Pancreas (tissue), 10 donors: Measurements from ENCODE around the gene SP8. TPM values are rescaled to one million over a fixed set of nuclear protein-coding genes. Genes with fewer than 3 reads are reported as not detected.

Experiments
- ATAC-seq, 4 donors: fragments of 200-7000 bp; cut with Tn5 transposase; one replicate each; pipeline versions ENCODE4 v1.8.0 to v1.9.1; 2020; ENCODE audit warnings: mild to moderate bottlenecking in 4 of 4, moderate library complexity in 4 of 4
- DNase-seq, 6 donors: peaks; one replicate each; pipeline ENCODE4 v3.0.0-alpha.2; 2020
- FAIRE-seq: peaks from 2 replicates; lab custom pipeline; 2012; peaks lifted over from hg19 to GRCh38; lab: Jason Lieb, UNC
- H3K27ac ChIP-seq, 4 donors: fragments of 200-600 bp; sonication (generic); 1 replicate in 3 of 4; 2 replicates in 1 of 4; pipeline versions ENCODE4 v1.5.0 to v1.8.0; 2020
- H3K27me3 ChIP-seq, 4 donors: fragments of 200-600 bp; one replicate each; pipeline ENCODE4 v1.8.0; 2021
- H3K36me3 ChIP-seq, 3 donors: fragments of 200-600 bp; sonication (generic) in 1 of 3; one replicate each; pipeline versions ENCODE4 v1.5.0 to v1.8.0; 2020 to 2021
- H3K4me1 ChIP-seq, 3 donors: fragments of 200-600 bp; one replicate each; pipeline ENCODE4 v1.8.0; 2021
- H3K4me3 ChIP-seq, 4 donors: fragments of 200-600 bp; sonication (generic) in 2 of 4; one replicate each; pipeline versions ENCODE4 v1.5.0 to v1.8.0; 2020 to 2021
- H3K9me3 ChIP-seq, 4 donors: fragments of 200-600 bp; one replicate each; pipeline ENCODE4 v1.8.0; 2021
- WGBS, 2 donors: extraction: QIAGEN DNeasy Blood & Tissue Kit; methylation state at CpG; one replicate each; pipeline ENCODE4 v1.1.7; 2013; 5-methylcytosine and 5-hydroxymethylcytosine counted together
- intact Hi-C, 3 donors: fragments of 100-400 bp; cut with DNase I; formaldehyde crosslinking; loops; one replicate each; pipeline versions ENCODE4 v1.11.1 to v1.14.2; 2022
- polyA plus RNA-seq, 2 donors: library from polyadenylated mRNA; stranded (reverse); fragments of 200-250 nt; gene quantifications; one replicate each; pipeline ENCODE4 v1.2.3, GENCODE V29; 2013
- total RNA-seq, 6 donors: library from RNA; stranded (reverse); fragmentation: NEBNext Ultra II Directional in 4 of 6; extraction: Animal tissue kit (Norgen Biotek cat#: 25700) in 4 of 6; gene quantifications; one replicate each; pipeline versions ENCODE4 v1.2.1 to v1.2.4, GENCODE V29; 2021 to 2023
- TF ChIP-seq, protein P1 (sequence below), 4 donors: fragments of 200-600 bp; sonication (generic) in 3 of 4; IDR thresholded peaks; one replicate each; pipeline versions ENCODE4 v1.5.0 to v1.8.0; 2021; ENCODE audit warnings: antibody characterized with exemption in 4 of 4
- donor health status: healthy with polysubstance abuse.
- donor health status: DM: no; HTN: no; CAD: no; lungs with moderate emphysema.
- donor health status: DM: no; HTN: no; CAD: no.
- donor health status: control.
- donor health status: control.
- donor health status: Bipolar disorder and iron deficiency.
- donor health status: DM: yes; HTN: yes; CAD: no.
- donor health status: DM: no; HTN: no; CAD: no.
- donor health status: DM: no; HTN: no; CAD: no.
- donor health status: DM: yes; HTN: yes; CAD: no.

The SP8 gene
- total and polyA plus RNA-seq, 8 donors = not detected

GRCh38 chr7:20742913-20743312 is 43.8 kb downstream of the SP8 start:
- Histone ChIP-seq H3K27ac (no peak overlapping the region), H3K4me1 (no peaks in the 10 kb centered on the region), H3K27me3 (no peaks in the 10 kb centered on the region), H3K4me3 (no peak overlapping the region), H3K9me3 (no peaks in the 10 kb centered on the region), H3K36me3 (no peaks in the 10 kb centered on the region)
- ATAC-seq (no peak), DNase-seq (no peak), FAIRE-seq (no peak)
- TF ChIP-seq, protein P1, sequence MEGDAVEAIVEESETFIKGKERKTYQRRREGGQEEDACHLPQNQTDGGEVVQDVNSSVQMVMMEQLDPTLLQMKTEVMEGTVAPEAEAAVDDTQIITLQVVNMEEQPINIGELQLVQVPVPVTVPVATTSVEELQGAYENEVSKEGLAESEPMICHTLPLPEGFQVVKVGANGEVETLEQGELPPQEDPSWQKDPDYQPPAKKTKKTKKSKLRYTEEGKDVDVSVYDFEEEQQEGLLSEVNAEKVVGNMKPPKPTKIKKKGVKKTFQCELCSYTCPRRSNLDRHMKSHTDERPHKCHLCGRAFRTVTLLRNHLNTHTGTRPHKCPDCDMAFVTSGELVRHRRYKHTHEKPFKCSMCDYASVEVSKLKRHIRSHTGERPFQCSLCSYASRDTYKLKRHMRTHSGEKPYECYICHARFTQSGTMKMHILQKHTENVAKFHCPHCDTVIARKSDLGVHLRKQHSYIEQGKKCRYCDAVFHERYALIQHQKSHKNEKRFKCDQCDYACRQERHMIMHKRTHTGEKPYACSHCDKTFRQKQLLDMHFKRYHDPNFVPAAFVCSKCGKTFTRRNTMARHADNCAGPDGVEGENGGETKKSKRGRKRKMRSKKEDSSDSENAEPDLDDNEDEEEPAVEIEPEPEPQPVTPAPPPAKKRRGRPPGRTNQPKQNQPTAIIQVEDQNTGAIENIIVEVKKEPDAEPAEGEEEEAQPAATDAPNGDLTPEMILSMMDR (IDR thresholded peaks at IDR 0.05) = no peak
- WGBS, 2 donors = 49 to 53% methylated on average over 5 of the region's 5 CpGs
- intact Hi-C loops = no loop called here

- Histone ChIP-seq H3K27ac (no peak overlapping the region), H3K36me3 (no peaks in the 10 kb centered on the region), H3K27me3 (no peaks in the 10 kb centered on the region), H3K9me3 (no peaks in the 10 kb centered on the region), H3K4me3 (no peak overlapping the region), H3K4me1 (no peaks in the 10 kb centered on the region)
- ATAC-seq (no peak), DNase-seq (no peak), FAIRE-seq (no peak)
- 47 to 72% methylated on average over 2 of the region's 2 CpGs for WGBS, 2 donors
- intact Hi-C loops = no loop called here
- TF ChIP-seq, protein P1 (IDR thresholded peaks at IDR 0.05) = no peak
Observed at GRCh38 chr7:20741801-20742200, 44.9 kb downstream of the SP8 start.

DNA sequence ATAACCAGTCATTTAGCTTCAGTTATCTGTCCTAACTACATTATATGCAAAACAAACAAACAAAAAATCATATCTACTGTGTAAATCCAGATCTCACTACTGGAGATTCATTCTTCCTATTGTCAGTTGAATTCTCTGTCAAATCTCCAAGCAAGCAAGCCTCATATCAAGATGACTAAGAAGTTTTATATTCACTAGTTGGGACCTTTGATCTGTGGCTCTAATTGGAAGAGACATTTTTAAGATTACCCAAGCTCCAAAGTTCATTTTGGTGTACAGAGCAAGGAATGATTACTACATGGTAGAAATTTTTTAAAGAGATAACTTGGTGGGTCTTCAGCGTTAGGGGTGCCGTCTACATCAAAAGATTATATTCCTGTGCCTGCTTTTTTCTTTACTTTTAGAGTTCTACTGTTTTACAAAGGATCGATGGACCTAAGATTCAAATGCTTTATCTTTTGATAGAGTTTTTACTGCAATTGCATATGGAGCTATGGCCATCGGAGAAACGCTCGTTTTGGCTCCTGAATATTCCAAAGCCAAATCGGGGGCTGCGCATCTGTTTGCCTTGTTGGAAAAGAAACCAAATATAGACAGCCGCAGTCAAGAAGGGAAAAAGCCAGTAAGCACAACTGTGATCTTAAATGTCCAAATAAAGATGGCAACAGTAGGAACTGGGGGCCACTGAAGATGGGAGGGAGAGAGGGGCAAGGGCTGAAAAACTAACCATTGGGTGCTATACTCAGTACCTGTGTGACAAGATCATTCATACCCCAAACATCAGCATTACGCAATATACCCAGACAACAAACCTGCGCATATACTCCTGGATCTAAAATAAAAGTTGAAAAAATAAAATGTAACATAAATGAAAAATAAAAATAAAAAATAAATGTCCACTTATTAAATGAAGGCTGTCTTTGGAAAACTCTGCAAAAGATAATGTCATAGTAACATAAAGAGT is 47.9 kb downstream of the SP8 start:
- Histone ChIP-seq H3K27ac (no peak overlapping the region), H3K4me3 (no peak overlapping the region), H3K27me3 (no peaks in the 10 kb centered on the region), H3K4me1 (no peaks in the 10 kb centered on the region), H3K9me3 (no peaks in the 10 kb centered on the region), H3K36me3 (no peaks in the 10 kb centered on the region)
- DNase-seq (no peak), FAIRE-seq (no peak), ATAC-seq (no peak)
- TF ChIP-seq, protein P1 (IDR thresholded peaks at IDR 0.05) = no peak
- intact Hi-C loops = no loop called here
- 75 to 84% methylated on average over 11 of the region's 11 CpGs for WGBS, 2 donors

GRCh38 chr7:20737840-20738448 is 48.7 kb downstream of the SP8 start:
- no peaks in the 10 kb centered on the region for H3K4me1 ChIP-seq
- intact Hi-C loops = no loop called here
- FAIRE-seq (no peak), DNase-seq (no peak), ATAC-seq (no peak)
- H3K9me3 ChIP-seq = no peaks in the 10 kb centered on the region
- H3K4me3 ChIP-seq = no peak overlapping the region
- no peak overlapping the region for H3K27ac ChIP-seq
- TF ChIP-seq, protein P1 (IDR thresholded peaks at IDR 0.05) = no peak
- no peaks in the 10 kb centered on the region for H3K36me3 ChIP-seq
- no peaks in the 10 kb centered on the region for H3K27me3 ChIP-seq
- WGBS, 2 donors = 17 to 20% methylated on average over 5 of the region's 5 CpGs
